PC-3 (cell line): ENCODE data around the gene CHI3L1. TPM values are rescaled to one million over a fixed set of nuclear protein-coding genes. Genes with fewer than 3 reads are reported as not detected.

Experiments used
- ATAC-seq: fragments of 200-7000 bp; cut with Tn5 transposase; 2 replicates; pipeline ENCODE4 v1.9.1; 2020; ENCODE audit warnings: mild to moderate bottlenecking, moderate library complexity
- BruUV-seq: library from RNA; stranded (reverse); fragments of 400-500 nt; replicated peaks from 2 replicates; lab custom pipeline; 2021; lab: Mats Ljungman, UMichigan
- CTCF ChIA-PET: fragments of 300-600 bp; sonication (Branson Sonifier 250); formaldehyde crosslinking; loops from one replicate; lab custom pipeline; 2022; ENCODE audit warnings: antibody characterized with exemption; lab: Charles Lee
- POLR2A ChIA-PET: fragments of 300-600 bp; sonication (Branson Sonifier 250); formaldehyde crosslinking; loops from one replicate; lab custom pipeline; 2022; ENCODE audit warnings: antibody characterized with exemption; ENCODE audit not compliant: unreplicated experiment; lab: Charles Lee
- DNase-seq: peaks from one replicate; pipeline ENCODE4 v3.0.0-alpha.2; 2015
- H2AFZ ChIP-seq: fragments of 300-600 bp; sonication (generic); 2 replicates; pipeline ENCODE4 v1.6.0; 2016; ENCODE audit warnings: antibody characterized with exemption, low read length
- H3F3A ChIP-seq: fragments of 300-600 bp; sonication (generic); one replicate; pipeline ENCODE4 v1.6.0; 2017; ENCODE audit warnings: antibody characterized with exemption, low read length, control low read depth, mild to moderate bottlenecking; ENCODE audit not compliant: unreplicated experiment
- H3K27ac ChIP-seq: fragments of 300-600 bp; sonication (generic); 2 replicates; pipeline ENCODE4 v1.5.1; 2016; ENCODE audit warnings: mild to moderate bottlenecking, low read length
- H3K27me3 ChIP-seq: fragments of 300-600 bp; sonication (generic); 2 replicates; pipeline ENCODE4 v1.6.1; 2016; ENCODE audit warnings: low read length, mixed read lengths
- H3K36me3 ChIP-seq: fragments of 300-600 bp; sonication (generic); 2 replicates; pipeline ENCODE4 v1.6.1; 2016; ENCODE audit warnings: low read depth, mixed run types, low read length, mixed read lengths
- H3K4me1 ChIP-seq: fragments of 300-600 bp; sonication (generic); 2 replicates; pipeline ENCODE4 v1.5.1; 2016; ENCODE audit warnings: low read length; ENCODE audit not compliant: insufficient read depth
- H3K4me2 ChIP-seq: fragments of 300-600 bp; sonication (generic); 2 replicates; pipeline ENCODE4 v1.6.0; 2016; ENCODE audit warnings: low read length
- H3K4me3 ChIP-seq: fragments of 300-600 bp; sonication (generic); 2 replicates; pipeline ENCODE4 v1.5.1; 2016; ENCODE audit warnings: mild to moderate bottlenecking, low read length, mixed read lengths
- H3K79me2 ChIP-seq: fragments of 300-600 bp; sonication (generic); 2 replicates; pipeline ENCODE4 v1.6.1; 2017; ENCODE audit warnings: low read length, mixed read lengths
- H3K9ac ChIP-seq: fragments of 300-600 bp; sonication (generic); 2 replicates; pipeline ENCODE4 v1.6.0; 2016; ENCODE audit warnings: mild to moderate bottlenecking, low read length
- H3K9me2 ChIP-seq: fragments of 300-600 bp; sonication (generic); replicated peaks from 2 replicates; pipeline ENCODE4 v1.6.1; 2016; ENCODE audit warnings: mixed run types, low read length, mixed read lengths
- H3K9me3 ChIP-seq: fragments of 300-600 bp; sonication (generic); 2 replicates; pipeline ENCODE4 v1.6.1; 2016; ENCODE audit warnings: low read length, mixed read lengths
- H4K20me1 ChIP-seq: fragments of 300-600 bp; sonication (generic); 2 replicates; pipeline ENCODE4 v1.6.1; 2016; ENCODE audit warnings: low read length, mixed read lengths
- EZH2 ChIP-seq: fragments of 300-600 bp; sonication (generic); IDR thresholded peaks from one replicate; pipeline ENCODE4 v1.6.1; 2017; ENCODE audit warnings: antibody characterized with exemption, mild to moderate bottlenecking, low read length; ENCODE audit not compliant: unreplicated experiment
- EZH2phosphoT487 ChIP-seq: fragments of 300-600 bp; sonication (generic); IDR thresholded peaks from 2 replicates; pipeline ENCODE4 v1.6.1; 2018; ENCODE audit warnings: mild to moderate bottlenecking, antibody characterized with exemption, low read length, borderline replicate concordance
- intact Hi-C: fragments of 100-400 bp; cut with micrococcal nuclease; formaldehyde crosslinking; loops from 2 replicates; pipeline ENCODE4 v1.9.0; 2023
- total RNA-seq: library from RNA; depleted of rRNA; stranded (reverse); fragments of >200 nt; gene quantifications from 2 replicates; pipeline ENCODE4 v1.2.3, GENCODE V29; 2014
- TF ChIP-seq, protein P1 (sequence below): fragments of 300-600 bp; sonication (generic); conservative IDR thresholded peaks from 2 replicates; pipeline ENCODE4 v1.5.1; 2017; ENCODE audit warnings: antibody characterized with exemption, low read depth, mild to moderate bottlenecking, low read length

Gene CHI3L1
- total RNA-seq, 1 experiment from 2014 or later, result not detected

DNA sequence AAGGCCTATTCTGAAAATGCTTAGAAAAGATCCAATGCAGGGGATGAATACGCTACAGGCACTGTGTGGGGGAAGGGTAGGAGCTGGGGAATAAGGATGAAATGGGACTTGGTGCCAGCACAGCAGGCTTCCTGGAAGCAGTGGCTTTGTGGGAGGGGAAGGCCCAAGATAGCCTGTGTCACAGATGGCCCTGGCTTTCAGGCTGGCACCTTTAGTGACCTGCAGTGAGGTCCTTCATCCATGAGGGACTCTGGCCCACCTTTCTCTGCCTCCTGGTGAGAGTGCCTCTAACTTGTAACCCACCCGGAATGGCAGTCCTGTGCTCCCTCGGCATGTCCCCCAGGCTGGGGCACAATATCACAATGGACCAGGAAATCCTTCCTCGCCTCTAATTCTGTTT lies 919 bp downstream of the CHI3L1 start:
- Histone ChIP-seq H3K4me1 (no peaks in the 10 kb centered on the region), H3K27me3 (peaks cover 19% of the 10 kb centered on the region; the same call in 1 of the 2 replicates), H3K9me2 (no peaks in the 10 kb centered on the region), H3K36me3 (no peaks in the 10 kb centered on the region), H3K4me3 (no peak overlapping the region), H3K9ac (no peak overlapping the region), H3K79me2 (no peaks in the 10 kb centered on the region), H3F3A (no peaks in the 10 kb centered on the region), H2AFZ (no peak overlapping the region), H3K27ac (no peak overlapping the region), H3K4me2 (no peak overlapping the region), H3K9me3 (no peaks in the 10 kb centered on the region), H4K20me1 (no peaks in the 10 kb centered on the region)
- intact Hi-C loops, result no loop called here
- ChIA-PET POLR2A (no interaction called here), CTCF (no interaction called here)
- ATAC-seq (no peak), DNase-seq (no peak)
- no TSS peak for BruUV-seq
- TF ChIP-seq, protein P1, sequence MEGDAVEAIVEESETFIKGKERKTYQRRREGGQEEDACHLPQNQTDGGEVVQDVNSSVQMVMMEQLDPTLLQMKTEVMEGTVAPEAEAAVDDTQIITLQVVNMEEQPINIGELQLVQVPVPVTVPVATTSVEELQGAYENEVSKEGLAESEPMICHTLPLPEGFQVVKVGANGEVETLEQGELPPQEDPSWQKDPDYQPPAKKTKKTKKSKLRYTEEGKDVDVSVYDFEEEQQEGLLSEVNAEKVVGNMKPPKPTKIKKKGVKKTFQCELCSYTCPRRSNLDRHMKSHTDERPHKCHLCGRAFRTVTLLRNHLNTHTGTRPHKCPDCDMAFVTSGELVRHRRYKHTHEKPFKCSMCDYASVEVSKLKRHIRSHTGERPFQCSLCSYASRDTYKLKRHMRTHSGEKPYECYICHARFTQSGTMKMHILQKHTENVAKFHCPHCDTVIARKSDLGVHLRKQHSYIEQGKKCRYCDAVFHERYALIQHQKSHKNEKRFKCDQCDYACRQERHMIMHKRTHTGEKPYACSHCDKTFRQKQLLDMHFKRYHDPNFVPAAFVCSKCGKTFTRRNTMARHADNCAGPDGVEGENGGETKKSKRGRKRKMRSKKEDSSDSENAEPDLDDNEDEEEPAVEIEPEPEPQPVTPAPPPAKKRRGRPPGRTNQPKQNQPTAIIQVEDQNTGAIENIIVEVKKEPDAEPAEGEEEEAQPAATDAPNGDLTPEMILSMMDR, result no peak
- no peak for TF ChIP-seq EZH2phosphoT487
- no peak for TF ChIP-seq EZH2

DNA sequence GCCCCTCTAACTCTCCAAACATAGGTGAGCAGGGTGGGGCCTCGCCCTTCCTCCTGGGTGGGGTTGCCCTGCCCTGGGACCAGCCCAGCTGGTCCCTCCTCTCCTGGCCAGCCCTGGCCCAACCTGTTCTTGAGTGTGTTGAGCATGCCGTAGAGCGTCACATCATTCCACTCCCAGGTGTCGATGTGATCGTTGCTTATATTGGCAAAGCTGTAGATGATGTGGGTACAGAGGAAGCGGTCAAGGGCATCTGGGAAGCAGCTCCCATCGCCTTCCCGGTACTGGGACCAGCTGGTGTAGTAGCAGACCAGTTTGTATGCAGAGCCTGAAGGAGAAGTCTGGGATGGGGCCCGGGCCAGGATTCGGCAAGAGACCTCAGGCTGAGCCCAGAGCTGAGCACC lies 1.4 kb downstream of the CHI3L1 start:
- no peaks in the 10 kb centered on the region for H3K9me3 ChIP-seq
- no peaks in the 10 kb centered on the region for H4K20me1 ChIP-seq
- DNase-seq (no peak), ATAC-seq (no peak)
- no peak overlapping the region for H3K4me2 ChIP-seq
- H2AFZ ChIP-seq, result no peak overlapping the region
- H3K36me3 ChIP-seq, result no peaks in the 10 kb centered on the region
- intact Hi-C loops, result no loop called here
- no peaks in the 10 kb centered on the region for H3K4me1 ChIP-seq
- BruUV-seq, result no TSS peak
- ChIA-PET POLR2A (no interaction called here), CTCF (no interaction called here)
- TF ChIP-seq, protein P1, result no peak
- TF ChIP-seq EZH2phosphoT487 (no peak), EZH2 (no peak)
- no peaks in the 10 kb centered on the region for H3K79me2 ChIP-seq
- no peak overlapping the region for H3K27ac ChIP-seq
- H3K9ac ChIP-seq, result no peak overlapping the region
- no peak overlapping the region for H3K4me3 ChIP-seq
- H3K9me2 ChIP-seq, result no peaks in the 10 kb centered on the region
- peaks cover 18% of the 10 kb centered on the region; the same call in 1 of the 2 replicates for H3K27me3 ChIP-seq
- no peaks in the 10 kb centered on the region for H3F3A ChIP-seq

DNA sequence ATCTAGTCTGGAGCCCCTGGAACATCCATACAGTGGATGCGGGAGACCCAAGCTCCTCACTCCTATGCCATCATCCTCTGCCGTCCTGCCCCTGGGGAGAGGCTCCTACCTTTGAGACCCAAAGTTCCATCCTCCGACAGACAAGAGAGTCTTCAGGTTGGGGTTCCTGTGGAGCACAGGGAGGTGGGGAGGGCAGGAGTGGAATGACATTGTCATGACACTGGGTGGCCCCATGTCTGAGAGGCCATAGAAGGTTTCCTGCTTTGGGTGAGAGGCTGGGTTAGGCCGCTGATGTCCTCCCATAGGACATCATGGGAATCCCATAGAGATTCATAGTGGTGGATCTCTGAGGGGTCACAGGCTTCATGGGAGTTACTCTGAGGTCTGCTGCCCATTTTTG lies 2.0 kb downstream of the CHI3L1 start:
- Histone ChIP-seq H3K4me1 (no peaks in the 10 kb centered on the region), H3K79me2 (no peaks in the 10 kb centered on the region), H3K4me3 (no peak overlapping the region), H2AFZ (no peak overlapping the region), H3K9ac (no peak overlapping the region), H3K9me2 (no peaks in the 10 kb centered on the region), H3F3A (no peaks in the 10 kb centered on the region), H4K20me1 (no peaks in the 10 kb centered on the region), H3K9me3 (no peaks in the 10 kb centered on the region), H3K4me2 (no peak overlapping the region), H3K27me3 (peaks cover 14% of the 10 kb centered on the region; the same call in 1 of the 2 replicates), H3K27ac (no peak overlapping the region), H3K36me3 (no peaks in the 10 kb centered on the region)
- DNase-seq (no peak), ATAC-seq (no peak)
- TF ChIP-seq EZH2, result no peak
- TF ChIP-seq, protein P1, result no peak
- TF ChIP-seq EZH2phosphoT487, result no peak
- BruUV-seq, result no TSS peak
- POLR2A ChIA-PET, result no interaction called here
- CTCF ChIA-PET, result no interaction called here
- intact Hi-C loops, result no loop called here
